SK-N-SH treated with all-trans-retinoic acid at 6 μM for 48 hours (cell line): ENCODE results near the gene HEMK1.

Source experiments
- ATAC-seq: fragments of 200-7000 bp; cut with Tn5 transposase; 3 replicates; pipeline ENCODE4 v1.9.1; 2020; ENCODE audit warnings: mild to moderate bottlenecking, moderate library complexity
- CSRNP3 ChIP-seq: fragments of 250-450 bp; sonication (Bioruptor Pico); IDR thresholded peaks from 2 replicates; pipeline ENCODE4 v1.5.1; 2021; ENCODE audit warnings: mild to moderate bottlenecking, moderate library complexity
- OSR1 ChIP-seq: fragments of 250-450 bp; sonication (Bioruptor Pico); IDR thresholded peaks from 2 replicates; pipeline ENCODE4 v1.8.0; 2022; ENCODE audit warnings: moderate library complexity, mild to moderate bottlenecking, inconsistent platforms
- PATZ1 ChIP-seq: fragments of 250-450 bp; sonication (Bioruptor Pico); IDR thresholded peaks from 2 replicates; pipeline ENCODE4 v1.8.0; 2020; ENCODE audit warnings: mild to moderate bottlenecking, moderate library complexity, borderline replicate concordance
- TOX ChIP-seq: fragments of 250-450 bp; sonication (Bioruptor Pico); IDR thresholded peaks from 2 replicates; pipeline ENCODE4 v1.8.0; 2021; ENCODE audit warnings: mild to moderate bottlenecking, moderate library complexity, borderline replicate concordance
- ZFP3 ChIP-seq: fragments of 250-450 bp; sonication (Bioruptor Pico); IDR thresholded peaks from 2 replicates; pipeline ENCODE4 v1.5.0; 2020; ENCODE audit warnings: mild to moderate bottlenecking, moderate library complexity
- ZNF8 ChIP-seq: fragments of 450-650 bp; formaldehyde crosslinking; IDR thresholded peaks from 2 replicates; pipeline ENCODE4 v1.5.0; 2020; ENCODE audit warnings: mild to moderate bottlenecking, moderate library complexity

The HEMK1 gene

GRCh38 chr3:50645378-50645777 lies 76.1 kb downstream of the HEMK1 start:
- ATAC-seq: no peak
- no peak for TF ChIP-seq ZFP3 (CRISPR knock-in tag)
- TF ChIP-seq OSR1 (CRISPR knock-in tag): no peak
- no peak for TF ChIP-seq TOX (CRISPR knock-in tag)
- TF ChIP-seq PATZ1: no peak
- TF ChIP-seq ZNF8 (CRISPR knock-in tag): no peak
- TF ChIP-seq CSRNP3 (CRISPR knock-in tag): no peak
